Testis (tissue), 3 donors: ENCODE measurements around the gene IL36B. TPM values are rescaled to one million over a fixed set of nuclear protein-coding genes. Genes with fewer than 3 reads are reported as not detected.

Source experiments
- DNase-seq: peaks from one replicate; pipeline ENCODE4 v3.0.0-alpha.2; 2019
- H3K27ac ChIP-seq, 2 donors: fragments of 200-600 bp; sonication (generic); one replicate each; pipeline ENCODE4 v1.5.1; 2019
- H3K27me3 ChIP-seq: fragments of 200-600 bp; sonication (generic); one replicate; pipeline ENCODE4 v1.5.1; 2019
- H3K36me3 ChIP-seq: fragments of 200-600 bp; sonication (generic); one replicate; pipeline ENCODE4 v1.5.1; 2017; ENCODE audit warnings: low read depth; ENCODE audit errors: missing control alignments
- H3K4me1 ChIP-seq: fragments of 200-600 bp; sonication (generic); one replicate; pipeline ENCODE4 v1.5.1; 2019
- H3K4me3 ChIP-seq, 2 donors: fragments of 200-600 bp; sonication (generic); one replicate each; pipeline ENCODE4 v1.5.1; 2017 to 2019
- H3K9me3 ChIP-seq: fragments of 200-600 bp; sonication (generic); one replicate; pipeline ENCODE4 v1.5.1; 2017
- CTCF ChIP-seq, 3 experiments: fragments of 450-650 bp in 2 of 3; fragments of 200-600 bp in 1 of 3; sonication (generic) in 1 of 3; IDR thresholded peaks; one replicate each; pipeline ENCODE4 v1.5.1; 2016 to 2019; ENCODE audit warnings: antibody characterized with exemption in 3 of 3, mild to moderate bottlenecking in 2 of 3, moderate library complexity in 1 of 3
- POLR2A ChIP-seq: fragments of 450-650 bp; IDR thresholded peaks from one replicate; pipeline ENCODE4 v1.6.1; 2017; ENCODE audit warnings: antibody characterized with exemption, mild to moderate bottlenecking, moderate library complexity
- WGBS, 2 donors: methylation state at CpG; one replicate each; pipeline ENCODE4 v1.1.5; 2018; 5-methylcytosine and 5-hydroxymethylcytosine counted together
- intact Hi-C: fragments of 100-400 bp; cut with DNase I; formaldehyde crosslinking; loops from one replicate; pipeline ENCODE4 v1.15.1; 2023; ENCODE audit warnings: low total_unique reads
- polyA plus RNA-seq: library from polyadenylated mRNA; stranded (reverse); fragments of 350-450 nt; fragmentation: Illumina TruSeq; extraction: RNeasy Lipid Tissue Mini Kit (QIAGEN cat#74804); gene quantifications from one replicate; pipeline ENCODE4 v1.2.3, GENCODE V29; 2014; ENCODE audit warnings: low read depth, low replicate concordance; ENCODE audit not compliant: insufficient read depth
- total RNA-seq, 2 donors: library from RNA; depleted of rRNA; stranded (reverse); fragments of >200 nt; gene quantifications; one replicate each; pipeline ENCODE4 v1.2.3, GENCODE V29; 2016

IL36B gene
- total and polyA plus RNA-seq, 3 donors from 2014 or later, result not detected

GRCh38 chr2:113060796-113061195, 8.1 kb upstream of the IL36B start:
- no peak for DNase-seq
- TF ChIP-seq CTCF (IDR thresholded peaks at IDR 0.05) (no peak), POLR2A (no peak)
- no peaks in the 10 kb centered on the region for H3K4me1 ChIP-seq
- intact Hi-C loops, result no loop called here
- H3K27me3 ChIP-seq, result no peaks in the 10 kb centered on the region
- H3K27ac ChIP-seq, result no peak overlapping the region
- H3K9me3 ChIP-seq, result no peaks in the 10 kb centered on the region
- 57 to 60% methylated on average over 1 of the region's 1 CpG for WGBS, 2 donors
- H3K36me3 ChIP-seq, result no peaks in the 10 kb centered on the region
- no peak overlapping the region for H3K4me3 ChIP-seq

- no peak overlapping the region for H3K4me3 ChIP-seq
- H3K4me1 ChIP-seq, result no peaks in the 10 kb centered on the region
- H3K27me3 ChIP-seq, result no peaks in the 10 kb centered on the region
- H3K27ac ChIP-seq, result no peak overlapping the region
- H3K36me3 ChIP-seq, result no peaks in the 10 kb centered on the region
- H3K9me3 ChIP-seq, result no peaks in the 10 kb centered on the region
- TF ChIP-seq CTCF (IDR thresholded peaks at IDR 0.05) (no peak), POLR2A (no peak)
- intact Hi-C loops, result no loop called here
- DNase-seq, result no peak
- 73 to 87% methylated on average over 4 of the region's 4 CpGs for WGBS, 2 donors
Measured at GRCh38 chr2:113060396-113060795, 7.7 kb upstream of the IL36B start.

- intact Hi-C loops, result no loop called here
- Histone ChIP-seq H3K27me3 (no peaks in the 10 kb centered on the region), H3K36me3 (no peaks in the 10 kb centered on the region), H3K4me1 (no peaks in the 10 kb centered on the region), H3K9me3 (no peaks in the 10 kb centered on the region), H3K4me3 (no peak within 1 kb of the TSS), H3K27ac (no peak within 1 kb of the TSS)
- WGBS, 2 donors, result 60 to 66% methylated on average over 11 to 15 of the region's 15 CpGs
- TF ChIP-seq POLR2A (no peak), CTCF (IDR thresholded peaks at IDR 0.05) (no peak)
- DNase-seq, result no peak
Measured at GRCh38 chr2:113058998-113059960, 6.6 kb upstream of the IL36B start, which contains the start of gene IL36RN. TSS of gene IL36RN (plus strand) at chr2:113059198. CDS start at chr2:113059439, 241 bp downstream.

GRCh38 chr2:113058411-113058994, 5.8 kb upstream of the IL36B start:
- Histone ChIP-seq H3K27me3 (no peaks in the 10 kb centered on the region), H3K36me3 (no peaks in the 10 kb centered on the region), H3K4me3 (no peak overlapping the region), H3K27ac (no peak overlapping the region), H3K9me3 (no peaks in the 10 kb centered on the region), H3K4me1 (no peaks in the 10 kb centered on the region)
- intact Hi-C loops, result no loop called here
- DNase-seq, result no peak
- 41 to 58% methylated on average over 2 of the region's 2 CpGs for WGBS, 2 donors
- no peak for TF ChIP-seq POLR2A
- TF ChIP-seq CTCF (IDR thresholded peaks at IDR 0.05), result no peak
